ENCODE results near the gene MTUS2. TPM values are rescaled to one million over a fixed set of nuclear protein-coding genes. Genes with fewer than 3 reads are reported as not detected.

Gene MTUS2
- total and polyA plus RNA-seq, 2 donors (not counting 3 experiments of a cell fraction or from before 2014, with no cell fraction given): not detected

DNA sequence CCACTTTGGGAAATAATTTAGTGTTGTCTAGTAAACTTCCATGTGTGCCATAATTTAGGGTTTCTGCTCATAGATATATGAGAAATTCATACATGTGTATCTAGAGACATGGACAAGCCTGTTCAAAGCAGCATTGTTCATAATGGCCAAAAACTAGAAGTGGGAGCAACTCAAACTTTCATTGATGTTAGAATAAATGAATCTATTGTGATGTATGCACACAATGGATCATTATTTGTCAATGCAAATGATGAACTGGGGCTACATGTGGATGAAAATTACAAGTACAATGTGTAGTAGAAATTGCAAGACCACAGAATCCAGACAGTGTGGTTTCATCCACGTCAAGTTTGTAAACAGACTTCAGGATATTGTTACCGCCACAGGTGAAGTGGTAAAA is 490.7 kb downstream of the MTUS2 start:
- Histone ChIP-seq H3K79me2 (ENCODE audit: control insufficient read depth, insufficient read depth, low read length) (no peaks in the 10 kb centered on the region), H3K9me1 (replicated peaks; ENCODE audit: control insufficient read depth, extremely low read depth, insufficient read depth, low read length) (no peaks in the 10 kb centered on the region), H4K20me1 (replicated peaks; ENCODE audit: control insufficient read depth, extremely low read depth, insufficient read depth, low read length) (no peaks in the 10 kb centered on the region), H3K9ac (replicated peaks; ENCODE audit: extremely low read depth, insufficient read depth, low read length) (no peak overlapping the region), H3K4me2 (ENCODE audit: insufficient read depth, low read length) (no peak overlapping the region), H3K9me3 (replicated peaks; ENCODE audit: control insufficient read depth, insufficient read depth, low read length) (no peaks in the 10 kb centered on the region), H3K4me1 (ENCODE audit: control insufficient read depth, extremely low read depth, insufficient read depth, low read length) (no peaks in the 10 kb centered on the region), H3K36me3 (ENCODE audit: control insufficient read depth in 2 of 2, extremely low read depth in 1 of 2, insufficient read depth in 2 of 2, low read length in 2 of 2) (no peaks in the 10 kb centered on the region), H3K27me3 (ENCODE audit: control insufficient read depth in 2 of 2, insufficient read depth in 2 of 2, low read length in 2 of 2) (no peaks in the 10 kb centered on the region), H3K27ac (ENCODE audit: insufficient read depth, low read depth, low read length) (no peak overlapping the region), H2AFZ (ENCODE audit: low read depth, low read length) (no peak overlapping the region), H3K4me3 (replicated peaks in 1 of 3; ENCODE audit: insufficient read depth in 1 of 3, low read depth in 1 of 3, low read length in 3 of 3) (no peak overlapping the region)
- BruUV-seq (replicated peaks): no TSS peak
- no peak for DNase-seq (ENCODE audit: low read depth, low spot score)
- intact Hi-C loops (cut with micrococcal nuclease) (no loop called here), dilution Hi-C loops (cut with MboI; ENCODE audit: extremely low pct_ligation_motif_present, low sequenced_read_pairs) (no loop called here)
- FAIRE-seq: no peak
- ChIA-PET CTCF (no interaction called here), POLR2A (no interaction called here)
- TF ChIP-seq POLR2A (IDR thresholded peaks at IDR 0.05; ENCODE audit: low read depth, low read length) (no peak), GATA2 (IDR thresholded peaks at IDR 0.05; ENCODE audit: insufficient read depth, insufficient read length, low read depth, low read length) (no peak), POLR2AphosphoS5 (IDR thresholded peaks at IDR 0.05; ENCODE audit: insufficient read depth, low read depth, low read length) (no peak), FOS (IDR thresholded peaks at IDR 0.05; ENCODE audit: borderline replicate concordance, insufficient read depth, low read length) (no peak), JUN (IDR thresholded peaks at IDR 0.05; ENCODE audit: borderline replicate concordance, insufficient read depth, insufficient read length, low read depth) (no peak), MYC (IDR thresholded peaks at IDR 0.05; ENCODE audit: low read depth, low read length) (no peak), EZH2 (IDR thresholded peaks at IDR 0.05; ENCODE audit: borderline replicate concordance, low read depth, low read length, severe bottlenecking) (no peak), CTCF (IDR thresholded peaks at IDR 0.05; ENCODE audit: extremely low read depth in 1 of 2, insufficient read depth in 1 of 2, low read depth in 1 of 2, low read length in 2 of 2) (no peak)
- TF ChIP-seq, protein P1, sequence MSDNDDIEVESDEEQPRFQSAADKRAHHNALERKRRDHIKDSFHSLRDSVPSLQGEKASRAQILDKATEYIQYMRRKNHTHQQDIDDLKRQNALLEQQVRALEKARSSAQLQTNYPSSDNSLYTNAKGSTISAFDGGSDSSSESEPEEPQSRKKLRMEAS (IDR thresholded peaks at IDR 0.05; ENCODE audit: insufficient read depth, insufficient read length): no peak
